H7 (cell line): Measurements from ENCODE around the gene ANKS1A. TPM values are rescaled to one million over a fixed set of nuclear protein-coding genes. Genes with fewer than 3 reads are reported as not detected.
A peak's percentile ranks its signal among the peaks of the same experiment; 100 is the strongest.

ENCODE experiments used
- DNase-seq: peaks from one replicate; pipeline ENCODE4 v3.0.0; 2012
- H3K27me3 ChIP-seq: 2 replicates; pipeline ENCODE4 v1.6.0; 2011; ENCODE audit warnings: mild to moderate bottlenecking, low read length; ENCODE audit not compliant: control insufficient read depth, insufficient read depth
- H3K36me3 ChIP-seq: replicated peaks from 2 replicates; pipeline ENCODE4 v1.5.1; 2011; ENCODE audit warnings: low read length; ENCODE audit not compliant: control insufficient read depth, insufficient read depth
- H3K4me3 ChIP-seq: 2 replicates; pipeline ENCODE4 v1.5.1; 2011; ENCODE audit warnings: low read depth, mild to moderate bottlenecking, control low read depth, low read length, moderate library complexity; ENCODE audit not compliant: insufficient read depth
- total RNA-seq: library from RNA; depleted of rRNA; stranded (reverse); fragments of >200 nt; shearing (Covaris generic); gene quantifications from 2 replicates; pipeline ENCODE4 v1.2.3, GENCODE V29; 2014

The ANKS1A gene
- total RNA-seq, 1 experiment from 2014 or later = 22.4 TPM

GRCh38 chr6:35072051-35072697 lies 183.1 kb downstream of the ANKS1A start:
- Histone ChIP-seq H3K27me3 (no peaks in the 10 kb centered on the region), H3K36me3 (peaks cover 1% of the 10 kb centered on the region), H3K4me3 (no peak overlapping the region)
- no peak for DNase-seq

GRCh38 chr6:35072698-35073055 lies 183.6 kb downstream of the ANKS1A start:
- Histone ChIP-seq H3K4me3 (no peak overlapping the region), H3K27me3 (no peaks in the 10 kb centered on the region), H3K36me3 (peaks cover 1% of the 10 kb centered on the region)
- no peak for DNase-seq

GRCh38 chr6:35073211-35073610 lies 184.2 kb downstream of the ANKS1A start:
- Histone ChIP-seq H3K4me3 (no peak overlapping the region), H3K36me3 (peaks cover 1% of the 10 kb centered on the region), H3K27me3 (no peaks in the 10 kb centered on the region)
- no peak for DNase-seq

DNA sequence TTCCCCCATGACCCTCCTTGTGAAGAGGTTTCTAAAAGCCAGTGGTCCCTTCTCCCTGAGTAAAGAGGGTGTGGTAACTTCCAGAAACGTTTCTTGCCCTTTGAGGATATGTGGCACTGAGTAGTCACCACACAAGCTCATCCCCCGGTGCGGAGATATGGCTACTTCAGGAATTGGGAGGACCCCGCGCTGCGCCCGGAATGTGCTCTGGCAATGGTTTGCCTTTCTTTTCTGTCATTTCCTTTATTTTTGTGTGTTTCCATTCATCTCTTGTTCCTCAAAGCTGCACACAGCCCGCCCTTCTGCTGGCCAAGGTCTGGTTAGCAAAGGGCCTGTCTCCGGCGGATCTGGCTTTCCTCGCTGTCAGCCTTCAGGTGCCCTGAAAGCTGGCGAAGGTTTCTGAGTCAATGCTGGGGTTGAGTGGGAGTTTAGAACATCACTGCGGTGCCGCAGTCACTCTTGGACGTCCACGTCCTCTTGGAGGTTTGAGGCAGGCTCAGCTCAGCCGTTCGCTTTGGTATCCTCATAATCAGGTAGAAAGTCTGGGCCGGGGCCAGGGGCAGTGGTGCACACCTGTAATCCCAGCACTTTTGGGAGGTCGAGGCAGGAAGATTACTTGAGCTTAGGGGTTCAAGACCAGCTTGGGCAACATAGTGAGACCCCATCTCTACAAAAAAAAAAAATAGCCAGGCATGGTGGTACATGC lies 184.9 kb downstream of the ANKS1A start:
- Histone ChIP-seq H3K27me3 (no peaks in the 10 kb centered on the region), H3K4me3 (no peak overlapping the region)
- DNase-seq = no peak

GRCh38 chr6:35076997-35077712 lies 188.1 kb downstream of the ANKS1A start:
- no peaks in the 10 kb centered on the region for H3K27me3 ChIP-seq
- DNase-seq = no peak
- H3K4me3 ChIP-seq = no peak overlapping the region
- H3K36me3 ChIP-seq = peaks cover 1% of the 10 kb centered on the region

More for the DNA sequence above, 184.9 kb downstream of the ANKS1A start:
- H3K36me3 ChIP-seq = peaks cover 1% of the 10 kb centered on the region

GRCh38 chr6:35077713-35078105 lies 188.7 kb downstream of the ANKS1A start:
- Histone ChIP-seq H3K36me3 (peaks cover 1% of the 10 kb centered on the region), H3K4me3 (no peak overlapping the region), H3K27me3 (no peaks in the 10 kb centered on the region)
- no peak for DNase-seq

GRCh38 chr6:35078226-35078850 lies 189.3 kb downstream of the ANKS1A start:
- H3K27me3 ChIP-seq = no peaks in the 10 kb centered on the region
- DNase-seq = no peak
- no peak overlapping the region for H3K4me3 ChIP-seq
- peaks cover 3% of the 10 kb centered on the region for H3K36me3 ChIP-seq

DNA sequence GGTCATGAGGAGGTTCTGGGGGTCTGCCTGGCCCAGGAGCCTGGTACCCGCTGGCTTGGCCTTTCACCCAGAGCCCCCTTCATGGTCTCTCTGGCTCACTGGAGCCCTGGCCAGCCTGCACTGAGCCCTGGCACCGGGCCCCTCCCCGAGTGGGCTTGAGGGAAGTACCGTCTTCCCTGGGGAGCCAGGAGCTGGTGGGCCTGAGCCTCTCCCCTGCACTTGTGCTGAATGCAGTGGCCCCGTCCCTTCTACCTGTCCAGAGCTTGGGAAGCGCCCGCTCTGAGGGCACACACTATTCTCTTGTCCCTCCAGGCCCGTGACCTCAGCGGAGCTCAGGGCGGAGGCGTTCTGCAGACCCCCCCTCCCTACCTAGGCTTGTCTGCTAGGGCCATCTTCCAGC lies 189.8 kb downstream of the ANKS1A start:
- DNase-seq = peak; percentile 39
- no peak overlapping the region for H3K4me3 ChIP-seq
- H3K27me3 ChIP-seq = no peaks in the 10 kb centered on the region
- H3K36me3 ChIP-seq = peaks cover 4% of the 10 kb centered on the region

GRCh38 chr6:35079311-35080000 lies 190.4 kb downstream of the ANKS1A start:
- Histone ChIP-seq H3K4me3 (no peak overlapping the region), H3K36me3 (peaks cover 5% of the 10 kb centered on the region), H3K27me3 (no peaks in the 10 kb centered on the region)
- peak; percentile 47 for DNase-seq

- no peaks in the 10 kb centered on the region for H3K27me3 ChIP-seq
- peak; percentile 40 for DNase-seq
- H3K36me3 ChIP-seq = peaks cover 7% of the 10 kb centered on the region
- no peak overlapping the region for H3K4me3 ChIP-seq
Observed at GRCh38 chr6:35080016-35080680, 191.1 kb downstream of the ANKS1A start.

DNA sequence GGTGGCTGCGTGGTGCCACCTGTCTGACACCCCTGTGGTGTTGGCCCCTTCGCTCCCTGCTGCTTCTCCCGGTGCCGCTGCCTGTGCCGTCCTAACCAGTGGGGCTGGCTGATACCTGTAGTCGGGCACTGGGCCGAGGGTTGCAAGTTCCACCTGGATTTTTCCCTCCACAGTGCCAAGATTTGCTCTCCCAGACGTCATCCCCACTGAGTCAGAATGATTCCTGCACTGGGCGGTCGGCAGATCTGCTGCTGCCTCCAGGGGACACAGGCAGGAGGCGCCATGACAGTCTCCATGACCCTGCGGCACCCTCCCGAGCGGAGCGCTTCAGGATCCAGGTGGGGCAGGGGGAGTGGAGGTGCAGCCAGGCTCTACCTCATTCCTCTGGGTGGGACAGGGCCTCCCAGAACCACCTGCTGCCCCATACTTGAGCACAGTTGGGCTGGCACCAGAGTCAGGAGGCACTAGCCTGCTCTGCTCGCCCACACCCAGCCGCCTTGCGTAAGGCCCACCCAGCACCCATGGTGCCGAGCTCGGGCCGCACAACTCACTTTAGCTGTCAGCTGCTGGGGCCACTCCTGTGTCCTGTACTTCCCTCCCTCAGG lies 191.9 kb downstream of the ANKS1A start:
- peaks cover 7% of the 10 kb centered on the region for H3K36me3 ChIP-seq
- DNase-seq = peak; percentile 73
- no peak overlapping the region for H3K4me3 ChIP-seq

DNA sequence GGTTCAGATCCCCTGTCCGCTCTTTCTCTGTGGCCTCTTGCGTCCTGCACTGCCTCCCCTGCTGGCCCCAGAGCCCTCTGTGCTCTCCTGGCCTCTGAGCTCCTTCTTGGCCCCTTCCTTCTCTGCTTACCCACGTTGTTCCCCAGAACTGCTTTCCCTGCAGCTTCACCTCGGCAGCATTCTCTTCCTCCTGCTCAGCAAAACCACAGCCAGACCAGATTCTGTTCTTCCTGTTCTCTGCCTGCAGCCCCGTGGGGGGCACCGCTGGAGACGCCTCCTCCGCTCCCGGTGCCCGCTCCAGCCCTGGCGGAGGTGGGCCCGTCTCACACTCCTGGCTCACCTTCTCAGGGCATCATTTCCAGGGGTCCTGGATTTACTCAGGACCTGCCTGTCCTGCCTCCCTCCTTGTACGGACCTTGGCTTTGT lies 192.4 kb downstream of the ANKS1A start:
- Histone ChIP-seq H3K36me3 (peaks cover 7% of the 10 kb centered on the region), H3K27me3 (no peaks in the 10 kb centered on the region), H3K4me3 (no peak overlapping the region)
- peak; percentile 77 for DNase-seq

More for the DNA sequence above, 191.9 kb downstream of the ANKS1A start:
- no peaks in the 10 kb centered on the region for H3K27me3 ChIP-seq

DNA sequence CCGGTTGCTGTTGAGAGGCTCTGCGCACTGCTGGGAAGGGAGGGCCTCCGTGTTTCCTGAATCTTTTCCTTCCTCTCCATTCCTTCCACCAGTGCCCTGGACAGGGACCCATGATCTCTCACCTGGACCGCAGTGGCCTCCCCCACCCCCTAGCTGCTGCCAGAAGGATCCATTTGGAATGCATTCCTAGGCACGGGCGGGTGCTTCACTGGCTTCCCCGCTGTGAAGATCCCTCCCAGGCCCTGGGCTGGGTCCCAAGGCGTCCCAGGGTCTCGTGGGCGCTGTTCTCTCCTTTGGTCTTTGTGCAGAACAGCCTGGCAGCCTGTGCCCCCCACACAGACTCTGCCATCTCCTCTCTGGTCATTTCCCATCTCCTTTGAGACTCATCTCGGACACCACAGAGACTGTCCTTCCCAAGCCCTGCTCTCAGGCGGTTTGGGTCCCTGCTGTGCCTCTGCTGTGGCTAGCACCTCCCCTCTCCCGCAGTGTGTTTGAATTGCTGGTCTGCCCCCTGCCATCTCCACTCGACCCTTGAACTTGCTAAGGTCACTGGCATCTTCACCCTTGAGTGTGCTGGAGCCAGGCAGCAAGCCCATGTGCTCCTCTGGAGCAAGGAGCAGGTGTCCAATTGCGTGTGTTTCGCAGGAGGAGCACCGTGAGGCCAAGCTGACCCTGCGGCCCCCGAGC lies 193.1 kb downstream of the ANKS1A start:
- DNase-seq = peak; percentile 73

More for the DNA sequence above, 193.1 kb downstream of the ANKS1A start:
- Histone ChIP-seq H3K4me3 (no peak overlapping the region), H3K36me3 (peaks cover 8% of the 10 kb centered on the region), H3K27me3 (no peaks in the 10 kb centered on the region)
